OCI-LY1 (cell line): ENCODE data around the gene LTBP1.

Experiments
- H2AFZ ChIP-seq: fragments of 200-600 bp; sonication (generic), shearing (Covaris generic); 2 replicates; pipeline ENCODE4 v1.6.0; 2014; ENCODE audit warnings: antibody characterized with exemption, mild to moderate bottlenecking, low read length
- H3F3A ChIP-seq: fragments of 200-600 bp; sonication (generic), shearing (Covaris generic); 2 replicates; pipeline ENCODE4 v1.6.0; 2014; ENCODE audit warnings: mild to moderate bottlenecking, antibody characterized with exemption, low read length, moderate library complexity; ENCODE audit not compliant: insufficient read depth
- H3K27ac ChIP-seq: fragments of 200-600 bp; sonication (generic); 2 replicates; pipeline ENCODE4 v1.5.1; 2014; ENCODE audit warnings: low read length, mixed run types, mild to moderate bottlenecking, low read depth; ENCODE audit not compliant: poor library complexity, severe bottlenecking
- H3K27me3 ChIP-seq: fragments of 200-600 bp; sonication (generic); 2 replicates; pipeline ENCODE4 v1.6.0; 2014; ENCODE audit warnings: antibody characterized with exemption, mild to moderate bottlenecking, low read length, moderate library complexity; ENCODE audit not compliant: insufficient read depth
- H3K36me3 ChIP-seq: fragments of 200-600 bp; sonication (generic); 2 replicates; pipeline ENCODE4 v1.6.1; 2014; ENCODE audit warnings: mild to moderate bottlenecking, antibody characterized with exemption, low read length, moderate library complexity, mixed read lengths; ENCODE audit not compliant: insufficient read depth
- H3K4me1 ChIP-seq: fragments of 200-600 bp; sonication (generic); 2 replicates; pipeline ENCODE4 v1.5.1; 2014; ENCODE audit warnings: mild to moderate bottlenecking, low read length, moderate library complexity; ENCODE audit not compliant: insufficient read depth, severe bottlenecking
- H3K4me2 ChIP-seq: fragments of 200-600 bp; sonication (generic), shearing (Covaris generic); 2 replicates; pipeline ENCODE4 v1.6.1; 2014; ENCODE audit warnings: low read length
- H3K4me3 ChIP-seq: fragments of 200-600 bp; sonication (generic); 2 replicates; pipeline ENCODE4 v1.5.1; 2014; ENCODE audit warnings: low read length, low read depth, mild to moderate bottlenecking, mixed read lengths; ENCODE audit not compliant: poor library complexity, severe bottlenecking
- H3K79me2 ChIP-seq: fragments of 200-600 bp; shearing (Covaris generic); 2 replicates; pipeline ENCODE4 v1.6.1; 2016; ENCODE audit warnings: mixed run types, low read length, mixed read lengths; ENCODE audit not compliant: insufficient read depth
- H3K9ac ChIP-seq: fragments of 200-600 bp; sonication (generic), shearing (Covaris generic); 2 replicates; pipeline ENCODE4 v1.6.1; 2014; ENCODE audit warnings: mild to moderate bottlenecking, low read length, mixed read lengths
- H3K9me2 ChIP-seq: fragments of 200-600 bp; sonication (generic), shearing (Covaris generic); 2 replicates; pipeline ENCODE4 v1.6.1; 2014; ENCODE audit warnings: low read depth, mild to moderate bottlenecking, low read length, mixed read lengths
- H3K9me3 ChIP-seq: fragments of 200-600 bp; shearing (Covaris generic); 2 replicates; pipeline ENCODE4 v1.6.1; 2014; ENCODE audit warnings: low read length, mixed read lengths
- H4K20me1 ChIP-seq: fragments of 200-600 bp; sonication (generic), shearing (Covaris generic); 2 replicates; pipeline ENCODE4 v1.6.0; 2016; ENCODE audit warnings: mild to moderate bottlenecking, low read length; ENCODE audit not compliant: insufficient read depth
- CTCF ChIP-seq: fragments of 200-600 bp; sonication (generic), shearing (Covaris generic); IDR thresholded peaks from 2 replicates; pipeline ENCODE4 v1.5.1; 2017; ENCODE audit warnings: mild to moderate bottlenecking, antibody characterized with exemption, low read length, moderate library complexity, mixed read lengths
- EZH2 ChIP-seq: fragments of 200-600 bp; sonication (generic), shearing (Covaris generic); IDR thresholded peaks from 2 replicates; pipeline ENCODE4 v1.8.0; 2017; ENCODE audit warnings: borderline replicate concordance, mixed run types, mild to moderate bottlenecking, antibody characterized with exemption, low read length, moderate library complexity, mixed read lengths

The LTBP1 gene

GRCh38 chr2:33000986-33001385 is 54.2 kb downstream of the LTBP1 start:
- Histone ChIP-seq H3K27ac (no peak overlapping the region), H3K4me3 (no peak overlapping the region), H3K4me1 (peaks cover 7% of the 10 kb centered on the region), H2AFZ (no peak overlapping the region), H3K4me2 (no peak overlapping the region), H3K36me3 (peaks cover 33% of the 10 kb centered on the region), H3K9me2 (no peaks in the 10 kb centered on the region), H3K27me3 (no peaks in the 10 kb centered on the region), H3F3A (no peaks in the 10 kb centered on the region), H3K79me2 (peaks cover 63% of the 10 kb centered on the region), H3K9ac (no peak overlapping the region), H4K20me1 (no peaks in the 10 kb centered on the region), H3K9me3 (no peaks in the 10 kb centered on the region)
- no peak for TF ChIP-seq EZH2
- TF ChIP-seq CTCF, result no peak

- H3K36me3 ChIP-seq, result peaks cover 31% of the 10 kb centered on the region
- no peaks in the 10 kb centered on the region for H3K27me3 ChIP-seq
- H3F3A ChIP-seq, result no peaks in the 10 kb centered on the region
- H3K27ac ChIP-seq, result no peak overlapping the region
- H3K79me2 ChIP-seq, result peaks cover 62% of the 10 kb centered on the region
- H3K4me3 ChIP-seq, result no peak overlapping the region
- no peak overlapping the region for H2AFZ ChIP-seq
- no peak for TF ChIP-seq EZH2
- TF ChIP-seq CTCF, result no peak
- H3K4me2 ChIP-seq, result no peak overlapping the region
- H4K20me1 ChIP-seq, result no peaks in the 10 kb centered on the region
- no peaks in the 10 kb centered on the region for H3K9me2 ChIP-seq
- peaks cover 7% of the 10 kb centered on the region for H3K4me1 ChIP-seq
- no peak overlapping the region for H3K9ac ChIP-seq
- no peaks in the 10 kb centered on the region for H3K9me3 ChIP-seq
Observed at GRCh38 chr2:33001823-33002222, 55.1 kb downstream of the LTBP1 start.

- peaks cover 7% of the 10 kb centered on the region for H3K4me1 ChIP-seq
- H3K79me2 ChIP-seq, result peaks cover 63% of the 10 kb centered on the region
- H4K20me1 ChIP-seq, result no peaks in the 10 kb centered on the region
- H3K27ac ChIP-seq, result no peak overlapping the region
- H3K4me3 ChIP-seq, result no peak overlapping the region
- H3K4me2 ChIP-seq, result no peak overlapping the region
- H2AFZ ChIP-seq, result no peak overlapping the region
- TF ChIP-seq CTCF, result no peak
- TF ChIP-seq EZH2, result no peak
- no peaks in the 10 kb centered on the region for H3K9me3 ChIP-seq
- H3K27me3 ChIP-seq, result no peaks in the 10 kb centered on the region
- peaks cover 41% of the 10 kb centered on the region for H3K36me3 ChIP-seq
- H3K9ac ChIP-seq, result no peak overlapping the region
- H3F3A ChIP-seq, result no peaks in the 10 kb centered on the region
- H3K9me2 ChIP-seq, result no peaks in the 10 kb centered on the region
Observed at GRCh38 chr2:33002863-33003262, 56.1 kb downstream of the LTBP1 start.
